Effector memory CD4-positive, alpha-beta T cell (primary cell): ENCODE data around the gene BOLA3.
"Not testable (repeated sequence)": the region's sequence is repeated elsewhere in the genome, so short reads cannot be mapped to it uniquely, and the experiment has no call there.

Experiments
- DNase-seq, 3 donors: peaks; one replicate each; pipeline ENCODE4 v3.0.0-alpha.2; 2020
- H3K27ac ChIP-seq: 2 replicates; pipeline ENCODE4 v1.7.0; 2013; ENCODE audit warnings: mild to moderate bottlenecking, low read length, moderate library complexity; ENCODE audit not compliant: insufficient read depth, poor library complexity, severe bottlenecking
- H3K27me3 ChIP-seq: replicated peaks from 2 replicates; pipeline ENCODE4 v1.7.0; 2013; ENCODE audit warnings: mild to moderate bottlenecking, low read length; ENCODE audit not compliant: insufficient read depth, control insufficient read depth, poor library complexity, severe bottlenecking
- H3K36me3 ChIP-seq: 2 replicates; pipeline ENCODE4 v1.7.0; 2013; ENCODE audit warnings: mild to moderate bottlenecking, low read length, moderate library complexity; ENCODE audit not compliant: control insufficient read depth, insufficient read depth
- H3K4me1 ChIP-seq: 2 replicates; pipeline ENCODE4 v1.7.0; 2013; ENCODE audit warnings: low read length, mild to moderate bottlenecking; ENCODE audit not compliant: control insufficient read depth, insufficient read depth, poor library complexity, severe bottlenecking
- H3K4me3 ChIP-seq: 2 replicates; pipeline ENCODE4 v1.7.0; 2013; ENCODE audit warnings: low read length, low read depth, mild to moderate bottlenecking; ENCODE audit not compliant: insufficient read depth, poor library complexity, severe bottlenecking
- H3K9me3 ChIP-seq: 2 replicates; pipeline ENCODE4 v1.7.0; 2013; ENCODE audit warnings: mild to moderate bottlenecking, low read length, moderate library complexity; ENCODE audit not compliant: control insufficient read depth

BOLA3 gene

GRCh38 chr2:74095632-74096031, 52.1 kb downstream of the BOLA3 start:
- Histone ChIP-seq H3K36me3 (peaks cover 58% of the 10 kb centered on the region), H3K4me1 (no peaks in the 10 kb centered on the region), H3K4me3 (no peak overlapping the region), H3K27me3 (no peaks in the 10 kb centered on the region), H3K9me3 (no peaks in the 10 kb centered on the region), H3K27ac (no peak overlapping the region)
- no peak for DNase-seq

DNA sequence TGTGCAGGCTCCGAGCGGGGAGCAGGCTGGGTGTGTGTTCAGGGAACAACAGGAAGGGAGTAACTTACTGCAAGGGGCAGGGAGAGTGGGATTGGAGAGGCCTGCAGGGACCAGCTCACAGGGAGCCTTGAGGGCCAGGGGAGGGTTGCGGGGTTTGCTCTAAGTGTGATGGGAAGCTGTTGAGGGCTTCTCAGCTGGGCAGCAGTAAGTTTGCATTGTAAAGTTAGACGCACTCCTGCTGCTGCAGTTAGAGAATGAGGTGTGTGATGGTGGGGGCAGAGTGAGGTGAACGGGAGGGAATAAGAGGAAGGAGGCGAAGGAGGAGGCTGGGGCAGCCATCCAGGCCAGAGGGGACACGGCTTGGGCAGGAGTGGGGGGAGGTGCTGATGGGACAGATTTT, 53.4 kb downstream of the BOLA3 start:
- Histone ChIP-seq H3K4me3 (no peak overlapping the region), H3K36me3 (peaks cover 58% of the 10 kb centered on the region), H3K9me3 (no peaks in the 10 kb centered on the region), H3K27ac (no peak overlapping the region), H3K27me3 (no peaks in the 10 kb centered on the region), H3K4me1 (no peaks in the 10 kb centered on the region)
- no peak for DNase-seq

GRCh38 chr2:74093840-74094239, 53.9 kb downstream of the BOLA3 start:
- Histone ChIP-seq H3K4me3 (no peak overlapping the region), H3K9me3 (no peaks in the 10 kb centered on the region), H3K27ac (no peak overlapping the region), H3K27me3 (no peaks in the 10 kb centered on the region), H3K4me1 (no peaks in the 10 kb centered on the region), H3K36me3 (peaks cover 55% of the 10 kb centered on the region)
- no peak for DNase-seq

GRCh38 chr2:74093426-74093825, 54.3 kb downstream of the BOLA3 start:
- no peaks in the 10 kb centered on the region for H3K4me1 ChIP-seq

GRCh38 chr2:74092275-74092674, 55.4 kb downstream of the BOLA3 start:
- Histone ChIP-seq H3K27me3 (no peaks in the 10 kb centered on the region), H3K36me3 (peaks cover 60% of the 10 kb centered on the region), H3K9me3 (no peaks in the 10 kb centered on the region), H3K27ac (no peak overlapping the region), H3K4me3 (no peak overlapping the region), H3K4me1 (no peaks in the 10 kb centered on the region)
- no peak for DNase-seq

More at GRCh38 chr2:74093426-74093825, 54.3 kb downstream of the BOLA3 start:
- H3K27ac ChIP-seq: no peak overlapping the region
- no peaks in the 10 kb centered on the region for H3K9me3 ChIP-seq
- no peak overlapping the region for H3K4me3 ChIP-seq
- no peak for DNase-seq
- H3K27me3 ChIP-seq: no peaks in the 10 kb centered on the region
- peaks cover 53% of the 10 kb centered on the region for H3K36me3 ChIP-seq

GRCh38 chr2:74091391-74091790, 56.3 kb downstream of the BOLA3 start:
- no peaks in the 10 kb centered on the region for H3K4me1 ChIP-seq
- no peak overlapping the region for H3K27ac ChIP-seq
- no peak for DNase-seq

GRCh38 chr2:74089816-74090745, 57.6 kb downstream of the BOLA3 start:
- H3K9me3 ChIP-seq: no peaks in the 10 kb centered on the region
- H3K27me3 ChIP-seq: no peaks in the 10 kb centered on the region
- peaks cover 63% of the 10 kb centered on the region for H3K36me3 ChIP-seq
- no peak overlapping the region for H3K27ac ChIP-seq
- no peak for DNase-seq
- H3K4me1 ChIP-seq: no peaks in the 10 kb centered on the region
- H3K4me3 ChIP-seq: no peak overlapping the region

More at GRCh38 chr2:74091391-74091790, 56.3 kb downstream of the BOLA3 start:
- Histone ChIP-seq H3K9me3 (no peaks in the 10 kb centered on the region), H3K36me3 (peaks cover 60% of the 10 kb centered on the region), H3K4me3 (no peak overlapping the region), H3K27me3 (no peaks in the 10 kb centered on the region)

DNA sequence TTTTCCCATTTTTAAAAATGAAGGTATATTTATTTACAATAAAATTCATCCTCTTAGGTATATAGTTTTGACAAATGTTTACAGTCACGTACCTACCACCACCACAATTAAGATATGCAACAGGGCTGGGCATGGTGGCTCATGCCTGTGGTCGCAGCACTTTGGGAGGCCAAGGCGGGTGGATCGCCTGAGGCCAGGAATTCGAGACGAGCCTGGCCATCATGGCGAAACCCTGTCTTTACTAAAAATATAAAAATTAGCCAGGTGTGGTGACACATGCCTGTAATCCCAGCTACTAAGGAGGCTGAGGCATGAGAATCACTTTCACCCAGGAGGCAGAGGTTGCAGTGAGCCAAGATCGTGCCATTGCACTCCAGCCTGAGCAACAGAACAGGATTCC, 59.0 kb downstream of the BOLA3 start:
- not testable (repeated sequence) for H3K4me3 ChIP-seq, H3K4me1 ChIP-seq, H3K9me3 ChIP-seq, H3K27me3 ChIP-seq, H3K27ac ChIP-seq, DNase-seq
- H3K36me3 ChIP-seq: peaks cover 54% of the 10 kb centered on the region

GRCh38 chr2:74087696-74088095, 60.0 kb downstream of the BOLA3 start:
- Histone ChIP-seq H3K9me3 (no peaks in the 10 kb centered on the region), H3K4me1 (no peaks in the 10 kb centered on the region), H3K36me3 (peaks cover 53% of the 10 kb centered on the region), H3K27me3 (no peaks in the 10 kb centered on the region), H3K27ac (no peak overlapping the region), H3K4me3 (no peak overlapping the region)
- no peak for DNase-seq

- no peaks in the 10 kb centered on the region for H3K27me3 ChIP-seq
- H3K4me1 ChIP-seq: no peaks in the 10 kb centered on the region
- H3K27ac ChIP-seq: no peak overlapping the region
- no peak overlapping the region for H3K4me3 ChIP-seq
- peaks cover 57% of the 10 kb centered on the region for H3K36me3 ChIP-seq
- DNase-seq: no peak
- H3K9me3 ChIP-seq: no peaks in the 10 kb centered on the region
Observed at GRCh38 chr2:74086021-74086420, 61.7 kb downstream of the BOLA3 start.
